Measurements from ENCODE around the gene XPO6.

- TF ChIP-seq CTCF (optimal IDR thresholded peaks at IDR 0.05 in 1 of 3, IDR thresholded peaks at IDR 0.05 in 1 of 3, conservative IDR thresholded peaks at IDR 0.05 in 1 of 3; ENCODE audit: extremely low read depth in 1 of 3, insufficient read depth in 2 of 3, low read length in 3 of 3) (no peak), EZH2 (IDR thresholded peaks at IDR 0.05; ENCODE audit: low read length) (no peak)
Measured at GRCh38 chr16:28182183-28182582, 29.6 kb downstream of the XPO6 start.
